BJ (cell line): ENCODE data around the gene CDC73. TPM values are rescaled to one million over a fixed set of nuclear protein-coding genes. Genes with fewer than 3 reads are reported as not detected.

Source experiments
- CTCF ChIA-PET: fragments of 350-600 bp; formaldehyde crosslinking; extraction: SDS; loops from one replicate; lab custom pipeline; 2021; ENCODE audit warnings: antibody characterized with exemption, inconsistent platforms; lab: Yijun Ruan, JAX
- POLR2A ChIA-PET: fragments of 300-600 bp; sonication (Branson Sonifier 250); formaldehyde crosslinking; extraction: SDS; loops from one replicate; lab custom pipeline; 2021; ENCODE audit warnings: antibody characterized with exemption; lab: Charles Lee
- DNase-seq: peaks from one replicate; pipeline ENCODE4 v3.0.0-alpha.2; 2011; ENCODE audit warnings: low read depth
- H3K27me3 ChIP-seq: 2 replicates; pipeline ENCODE4 v1.6.0; 2011; ENCODE audit warnings: low read length; ENCODE audit not compliant: control insufficient read depth, insufficient read depth
- H3K36me3 ChIP-seq: 2 replicates; pipeline ENCODE4 v1.5.1; 2011; ENCODE audit warnings: low read length; ENCODE audit not compliant: control insufficient read depth, insufficient read depth
- H3K4me3 ChIP-seq: 2 replicates; pipeline ENCODE4 v1.5.1; 2011; ENCODE audit warnings: low read depth, mild to moderate bottlenecking, control low read depth, low read length
- polyA plus RNA-seq: library from polyadenylated mRNA; depleted of rRNA; stranded (reverse); fragments of >200 nt; gene quantifications from 2 replicates; pipeline ENCODE4 v1.2.3, GENCODE V29; 2011
- TF ChIP-seq, protein P1 (sequence below): IDR thresholded peaks from 2 replicates; pipeline ENCODE4 v1.5.1; 2011; ENCODE audit warnings: low read depth, mild to moderate bottlenecking, control low read depth, inconsistent platforms, low read length, moderate library complexity; ENCODE audit not compliant: insufficient read depth

Gene CDC73
- polyA plus RNA-seq, 1 experiment = 16.1 TPM

GRCh38 chr1:193085263-193085662, 36.6 kb upstream of the CDC73 start:
- no peak for DNase-seq
- Histone ChIP-seq H3K4me3 (no peak overlapping the region), H3K36me3 (peaks cover 6% of the 10 kb centered on the region), H3K27me3 (no peaks in the 10 kb centered on the region)
- POLR2A ChIA-PET = no interaction called here
- TF ChIP-seq, protein P1, sequence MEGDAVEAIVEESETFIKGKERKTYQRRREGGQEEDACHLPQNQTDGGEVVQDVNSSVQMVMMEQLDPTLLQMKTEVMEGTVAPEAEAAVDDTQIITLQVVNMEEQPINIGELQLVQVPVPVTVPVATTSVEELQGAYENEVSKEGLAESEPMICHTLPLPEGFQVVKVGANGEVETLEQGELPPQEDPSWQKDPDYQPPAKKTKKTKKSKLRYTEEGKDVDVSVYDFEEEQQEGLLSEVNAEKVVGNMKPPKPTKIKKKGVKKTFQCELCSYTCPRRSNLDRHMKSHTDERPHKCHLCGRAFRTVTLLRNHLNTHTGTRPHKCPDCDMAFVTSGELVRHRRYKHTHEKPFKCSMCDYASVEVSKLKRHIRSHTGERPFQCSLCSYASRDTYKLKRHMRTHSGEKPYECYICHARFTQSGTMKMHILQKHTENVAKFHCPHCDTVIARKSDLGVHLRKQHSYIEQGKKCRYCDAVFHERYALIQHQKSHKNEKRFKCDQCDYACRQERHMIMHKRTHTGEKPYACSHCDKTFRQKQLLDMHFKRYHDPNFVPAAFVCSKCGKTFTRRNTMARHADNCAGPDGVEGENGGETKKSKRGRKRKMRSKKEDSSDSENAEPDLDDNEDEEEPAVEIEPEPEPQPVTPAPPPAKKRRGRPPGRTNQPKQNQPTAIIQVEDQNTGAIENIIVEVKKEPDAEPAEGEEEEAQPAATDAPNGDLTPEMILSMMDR = no peak
- CTCF ChIA-PET = interaction anchor here (1.6 kb wide), 1 partner anchor 20 kb away, joined by 3 read pairs; the partner anchor contains the start of gene GLRX2

DNA sequence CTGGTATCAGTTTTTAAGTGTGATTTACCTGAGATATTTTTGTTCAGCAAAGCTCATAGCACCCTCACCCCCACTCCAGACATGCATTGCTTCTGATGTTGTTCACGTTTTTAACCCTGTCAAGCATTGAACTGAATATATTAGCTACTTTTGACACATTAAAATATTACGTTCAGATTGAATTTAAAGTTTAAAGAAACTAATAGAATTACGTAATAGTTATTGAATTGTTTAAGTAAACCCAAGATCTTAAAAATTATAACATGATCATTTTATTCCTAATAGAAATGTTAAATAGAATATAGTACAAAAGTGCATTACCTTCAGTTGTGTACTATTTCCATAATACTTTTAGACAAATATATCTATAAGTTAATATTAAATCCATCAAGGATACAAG, 35.5 kb upstream of the CDC73 start:
- CTCF ChIA-PET = no interaction called here
- Histone ChIP-seq H3K4me3 (no peak overlapping the region), H3K27me3 (no peaks in the 10 kb centered on the region), H3K36me3 (peaks cover 6% of the 10 kb centered on the region)
- POLR2A ChIA-PET = no interaction called here
- DNase-seq = no peak
- TF ChIP-seq, protein P1 = no peak

DNA sequence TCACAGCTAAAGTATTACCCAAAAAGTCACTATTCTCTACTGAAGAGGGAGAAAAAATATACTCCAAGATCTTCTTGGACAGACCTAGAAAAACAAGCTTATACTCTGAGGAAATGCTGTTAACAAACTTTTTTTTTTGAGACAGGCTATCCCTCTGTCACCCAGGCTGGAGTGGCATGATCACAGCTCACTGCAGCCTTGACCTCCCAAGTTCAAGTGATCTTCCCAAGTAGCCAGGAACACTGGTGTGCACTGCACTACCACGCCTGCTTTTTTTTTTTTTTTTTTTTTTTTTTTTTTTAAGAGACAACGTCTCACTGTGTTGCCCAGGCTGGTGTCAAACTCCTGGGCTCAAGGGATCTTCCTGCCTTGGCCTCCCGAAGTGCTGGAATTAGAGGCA, 33.9 kb upstream of the CDC73 start:
- H3K27me3 ChIP-seq = no peaks in the 10 kb centered on the region
- ChIA-PET CTCF (interaction anchor here (0.8 kb wide), 1 partner anchor 9 kb away, joined by 4 read pairs; no protein-coding TSS in a partner anchor), POLR2A (interaction anchor here (0.9 kb wide), 1 partner anchor 113 kb away, joined by 18 read pairs; no protein-coding TSS in a partner anchor)
- TF ChIP-seq, protein P1 = no peak
- no peak for DNase-seq
- peaks cover 4% of the 10 kb centered on the region for H3K36me3 ChIP-seq
- H3K4me3 ChIP-seq = no peak overlapping the region

- peaks cover 2% of the 10 kb centered on the region for H3K36me3 ChIP-seq
- ChIA-PET CTCF (no interaction called here), POLR2A (no interaction called here)
- H3K27me3 ChIP-seq = no peaks in the 10 kb centered on the region
- H3K4me3 ChIP-seq = no peak overlapping the region
- no peak for DNase-seq
- TF ChIP-seq, protein P1 = no peak
Measured at GRCh38 chr1:193090865-193091264, 31.0 kb upstream of the CDC73 start.

DNA sequence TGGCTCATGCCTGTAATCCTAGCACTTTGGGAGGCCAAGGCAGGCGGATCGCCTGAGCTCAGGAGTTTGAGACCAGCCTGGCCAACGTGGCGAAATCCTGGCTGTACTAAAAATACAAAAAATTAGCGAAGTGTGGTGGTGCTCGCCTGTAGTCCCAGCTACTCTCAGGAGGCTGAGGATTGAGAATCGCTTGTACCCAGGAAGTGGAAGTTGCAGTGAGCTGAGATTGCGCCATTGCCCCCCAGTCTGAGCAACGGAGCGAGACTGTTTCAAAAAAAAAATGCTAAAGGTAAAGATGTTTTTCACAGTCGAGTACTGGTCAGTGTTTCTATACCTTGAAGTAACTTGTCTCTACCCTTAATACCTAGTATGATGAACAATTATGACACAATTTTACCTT, 27.7 kb upstream of the CDC73 start:
- DNase-seq = no peak
- ChIA-PET POLR2A (no interaction called here), CTCF (interaction anchor here (1.3 kb wide), 1 partner anchor 10 kb away, joined by 5 read pairs; no protein-coding TSS in a partner anchor)
- Histone ChIP-seq H3K36me3 (peaks cover 2% of the 10 kb centered on the region), H3K27me3 (no peaks in the 10 kb centered on the region), H3K4me3 (no peak overlapping the region)
- TF ChIP-seq, protein P1 = no peak
